Epithelial cell of esophagus (primary cell): ENCODE measurements around the gene FCRL3.

Experiments used
- DNase-seq: peaks from one replicate; pipeline ENCODE4 v3.0.0; 2010; ENCODE audit warnings: low read depth
- H3K4me3 ChIP-seq: 2 replicates; pipeline ENCODE4 v1.5.1; 2011; ENCODE audit warnings: mild to moderate bottlenecking, low read length, control low read depth
- TF ChIP-seq, protein P1 (sequence below): IDR thresholded peaks from 2 replicates; pipeline ENCODE4 v1.5.1; 2011; ENCODE audit warnings: low read depth, mild to moderate bottlenecking, low read length, control low read depth, inconsistent platforms; ENCODE audit not compliant: insufficient read depth; ENCODE audit errors: missing control alignments

Gene FCRL3

DNA sequence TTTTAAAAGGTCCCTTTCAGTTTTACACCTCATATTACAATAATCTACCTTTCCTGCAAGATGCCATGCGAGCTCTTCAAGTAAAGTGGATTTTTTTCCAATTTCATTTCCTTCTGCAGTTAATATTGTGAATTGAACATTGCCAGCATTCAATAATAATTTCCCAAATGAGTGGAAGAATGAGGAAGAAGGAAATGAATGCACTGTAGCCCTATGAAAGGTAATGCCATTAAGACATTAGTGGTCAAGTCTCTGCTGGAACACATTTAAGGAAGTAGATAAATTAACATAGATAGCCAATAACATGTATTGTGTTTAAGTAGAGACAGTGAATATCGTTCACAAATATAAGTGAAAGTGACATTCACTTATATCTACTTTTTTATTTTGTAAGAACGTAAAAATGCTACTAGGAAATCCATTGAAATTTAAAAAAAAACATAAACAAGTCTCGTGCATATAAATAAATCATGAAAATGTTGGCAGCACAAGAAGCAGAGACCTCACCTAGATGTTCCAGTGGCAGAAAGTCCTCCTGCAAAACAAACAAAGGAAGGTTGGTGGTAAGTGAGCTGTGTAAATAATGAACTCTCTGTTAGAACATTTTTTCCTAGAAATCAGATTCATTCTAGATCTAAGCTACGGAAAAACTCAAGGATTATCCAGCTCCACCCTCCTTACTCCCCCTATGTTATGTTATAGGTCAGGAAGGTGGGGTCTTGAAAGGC is 17.7 kb downstream of the FCRL3 start:
- TF ChIP-seq, protein P1, sequence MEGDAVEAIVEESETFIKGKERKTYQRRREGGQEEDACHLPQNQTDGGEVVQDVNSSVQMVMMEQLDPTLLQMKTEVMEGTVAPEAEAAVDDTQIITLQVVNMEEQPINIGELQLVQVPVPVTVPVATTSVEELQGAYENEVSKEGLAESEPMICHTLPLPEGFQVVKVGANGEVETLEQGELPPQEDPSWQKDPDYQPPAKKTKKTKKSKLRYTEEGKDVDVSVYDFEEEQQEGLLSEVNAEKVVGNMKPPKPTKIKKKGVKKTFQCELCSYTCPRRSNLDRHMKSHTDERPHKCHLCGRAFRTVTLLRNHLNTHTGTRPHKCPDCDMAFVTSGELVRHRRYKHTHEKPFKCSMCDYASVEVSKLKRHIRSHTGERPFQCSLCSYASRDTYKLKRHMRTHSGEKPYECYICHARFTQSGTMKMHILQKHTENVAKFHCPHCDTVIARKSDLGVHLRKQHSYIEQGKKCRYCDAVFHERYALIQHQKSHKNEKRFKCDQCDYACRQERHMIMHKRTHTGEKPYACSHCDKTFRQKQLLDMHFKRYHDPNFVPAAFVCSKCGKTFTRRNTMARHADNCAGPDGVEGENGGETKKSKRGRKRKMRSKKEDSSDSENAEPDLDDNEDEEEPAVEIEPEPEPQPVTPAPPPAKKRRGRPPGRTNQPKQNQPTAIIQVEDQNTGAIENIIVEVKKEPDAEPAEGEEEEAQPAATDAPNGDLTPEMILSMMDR = no peak
- DNase-seq = no peak
- H3K4me3 ChIP-seq = no peak overlapping the region

DNA sequence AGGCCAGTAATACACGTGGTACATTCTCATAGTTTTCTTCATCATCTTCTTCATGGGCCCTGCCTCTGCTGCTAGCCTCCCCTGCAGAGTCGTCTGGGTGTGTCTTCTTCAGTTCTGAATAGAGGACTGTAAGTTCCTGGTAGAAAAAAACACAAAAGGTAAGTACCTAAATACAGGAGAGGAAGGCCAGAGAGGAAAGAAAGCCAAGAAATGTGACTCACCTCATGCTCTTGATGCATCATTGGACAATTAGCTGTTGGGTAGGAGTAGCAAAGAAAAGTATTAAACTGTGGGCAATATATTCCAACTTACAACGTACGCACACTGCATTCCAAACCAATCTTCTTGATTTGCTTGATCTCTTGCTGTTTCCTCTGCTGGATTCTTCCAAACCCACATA is 21.8 kb downstream of the FCRL3 start:
- H3K4me3 ChIP-seq = no peak overlapping the region
- DNase-seq = peak; percentile 39
- TF ChIP-seq, protein P1 = no peak

- H3K4me3 ChIP-seq = no peak overlapping the region
- DNase-seq = no peak
- TF ChIP-seq, protein P1 = no peak
These were observed 27.6 kb downstream of the FCRL3 start for GRCh38 chr1:157673008-157673407.

- H3K4me3 ChIP-seq = no peak overlapping the region
- DNase-seq = peak; percentile 42
- TF ChIP-seq, protein P1 = no peak
These were observed 28.7 kb downstream of the FCRL3 start for GRCh38 chr1:157671895-157672294.

DNA sequence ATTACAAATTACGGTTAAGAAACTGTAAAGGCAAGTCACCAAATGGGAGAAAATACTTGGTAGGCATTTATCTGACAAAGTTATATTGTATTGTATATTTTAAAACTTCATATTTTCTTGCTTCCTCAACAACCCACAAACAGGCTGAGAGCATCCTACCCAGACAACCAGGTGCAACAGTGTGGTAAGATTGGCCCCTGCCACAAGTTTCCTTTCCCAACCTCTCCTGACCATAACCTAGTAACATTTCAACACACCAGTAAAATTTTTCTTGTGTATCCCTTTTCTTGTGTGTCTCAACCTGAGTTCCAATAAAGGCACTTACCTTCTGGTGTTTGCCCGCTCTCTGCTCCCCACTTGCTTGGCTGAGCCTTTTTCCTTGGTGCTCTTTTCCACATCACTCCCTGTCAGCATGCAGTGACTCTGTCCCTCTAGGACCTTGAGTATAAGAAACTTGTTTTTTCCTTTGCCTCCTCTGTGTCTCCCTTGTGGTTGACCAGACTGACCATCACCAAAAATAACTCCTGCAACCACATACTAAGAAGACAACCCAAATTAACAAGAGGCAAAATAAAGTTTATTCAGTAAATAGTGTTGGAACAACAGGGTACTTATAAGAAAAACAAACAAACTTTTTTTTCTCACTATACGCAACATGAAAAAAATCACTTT is 40.9 kb downstream of the FCRL3 start:
- TF ChIP-seq, protein P1 = no peak
- no peak overlapping the region for H3K4me3 ChIP-seq
- DNase-seq = no peak

- no peak for DNase-seq
- TF ChIP-seq, protein P1 = no peak
These were observed 42.0 kb downstream of the FCRL3 start for GRCh38 chr1:157658571-157658970.

More at GRCh38 chr1:157658571-157658970, 42.0 kb downstream of the FCRL3 start:
- H3K4me3 ChIP-seq = no peak overlapping the region
